ENCODE results near the gene HSD3B7.

- no peak for TF ChIP-seq EZH2 (IDR thresholded peaks at IDR 0.05; ENCODE audit: borderline replicate concordance, insufficient read depth, low read depth, low read length, poor library complexity, severe bottlenecking)
- no peak for TF ChIP-seq CTCF (IDR thresholded peaks at IDR 0.05)
These were observed 5.1 kb downstream of the HSD3B7 start for GRCh38 chr16:30990105-30990504.
